ENCODE data around the gene ADRB2.
A peak's percentile ranks its signal among the peaks of the same experiment; 100 is the strongest.

Gene ADRB2

DNA sequence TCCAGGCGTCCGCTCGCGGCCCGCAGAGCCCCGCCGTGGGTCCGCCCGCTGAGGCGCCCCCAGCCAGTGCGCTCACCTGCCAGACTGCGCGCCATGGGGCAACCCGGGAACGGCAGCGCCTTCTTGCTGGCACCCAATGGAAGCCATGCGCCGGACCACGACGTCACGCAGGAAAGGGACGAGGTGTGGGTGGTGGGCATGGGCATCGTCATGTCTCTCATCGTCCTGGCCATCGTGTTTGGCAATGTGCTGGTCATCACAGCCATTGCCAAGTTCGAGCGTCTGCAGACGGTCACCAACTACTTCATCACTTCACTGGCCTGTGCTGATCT lies 294 bp downstream of the ADRB2 start:
- in situ Hi-C loops (cut with HindIII; ENCODE audit: low pct_unique_long_range_greater_than_20kb, low sequenced_read_pairs), result no loop called here
- DNase-seq (ENCODE audit: low read depth in 1 of 2, low spot score in 1 of 2), result no peak
- no peak for TF ChIP-seq JUND (IDR thresholded peaks at IDR 0.05; ENCODE audit: low read depth)

DNA sequence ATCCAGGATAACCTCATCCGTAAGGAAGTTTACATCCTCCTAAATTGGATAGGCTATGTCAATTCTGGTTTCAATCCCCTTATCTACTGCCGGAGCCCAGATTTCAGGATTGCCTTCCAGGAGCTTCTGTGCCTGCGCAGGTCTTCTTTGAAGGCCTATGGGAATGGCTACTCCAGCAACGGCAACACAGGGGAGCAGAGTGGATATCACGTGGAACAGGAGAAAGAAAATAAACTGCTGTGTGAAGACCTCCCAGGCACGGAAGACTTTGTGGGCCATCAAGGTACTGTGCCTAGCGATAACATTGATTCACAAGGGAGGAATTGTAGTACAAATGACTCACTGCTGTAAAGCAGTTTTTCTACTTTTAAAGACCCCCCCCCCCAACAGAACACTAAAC lies 1.3 kb downstream of the ADRB2 start:
- in situ Hi-C loops (cut with HindIII; ENCODE audit: low pct_unique_long_range_greater_than_20kb, low sequenced_read_pairs), result no loop called here
- TF ChIP-seq JUND (IDR thresholded peaks at IDR 0.05; ENCODE audit: low read depth), result no peak

DNA sequence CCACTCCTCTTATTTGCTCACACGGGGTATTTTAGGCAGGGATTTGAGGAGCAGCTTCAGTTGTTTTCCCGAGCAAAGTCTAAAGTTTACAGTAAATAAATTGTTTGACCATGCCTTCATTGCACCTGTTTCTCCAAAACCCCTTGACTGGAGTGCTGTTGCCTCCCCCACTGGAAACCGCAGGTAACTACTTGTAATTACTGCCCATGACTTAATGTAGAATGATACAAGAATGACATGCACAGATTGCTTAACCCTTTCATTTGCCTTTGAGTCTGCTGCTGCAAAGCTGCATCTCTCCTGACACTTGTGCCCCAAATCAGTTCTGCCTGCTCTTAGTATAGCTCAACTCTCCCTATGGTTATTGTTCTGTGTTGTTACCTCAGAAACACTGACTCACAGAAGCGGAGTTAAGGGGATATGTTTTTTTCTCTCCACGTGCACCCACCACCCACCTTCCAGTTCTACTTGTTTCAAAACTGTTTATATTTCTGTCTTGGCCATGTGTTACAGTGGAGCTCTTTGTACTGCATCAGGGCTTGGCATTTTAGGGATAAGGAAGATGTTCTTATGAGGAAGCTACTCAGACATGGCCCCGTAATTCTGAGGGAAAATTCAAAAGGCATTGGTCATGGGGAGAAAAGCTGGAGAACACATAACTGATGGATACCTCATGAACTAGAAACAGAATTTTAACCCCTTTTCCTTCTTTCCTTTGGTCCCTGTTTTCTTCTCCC lies 2.3 kb downstream of the ADRB2 start:
- TF ChIP-seq JUND (IDR thresholded peaks at IDR 0.05; ENCODE audit: low read depth), result no peak
- DNase-seq (ENCODE audit: low read depth in 1 of 2, low spot score in 1 of 2), result no peak
- in situ Hi-C loops (cut with HindIII; ENCODE audit: low pct_unique_long_range_greater_than_20kb, low sequenced_read_pairs), result no loop called here

More for the DNA sequence above, 1.3 kb downstream of the ADRB2 start:
- no peak for DNase-seq (ENCODE audit: low read depth in 1 of 2, low spot score in 1 of 2)

DNA sequence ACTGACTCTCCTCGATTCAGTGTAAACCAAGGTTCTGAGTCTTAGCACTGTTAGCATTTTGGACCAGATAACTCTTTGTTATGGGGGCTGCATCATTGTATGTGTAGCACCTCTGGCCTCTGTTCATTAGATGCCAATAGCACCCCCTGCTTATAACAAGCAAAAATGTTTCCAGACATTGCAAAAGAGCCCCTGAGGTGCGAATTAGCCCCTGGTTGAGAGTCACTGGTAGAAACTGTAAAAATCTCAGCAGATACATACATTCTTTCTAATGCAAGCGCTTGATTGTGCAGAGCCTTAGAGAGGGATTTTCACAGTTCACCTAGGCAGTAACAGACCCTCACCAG lies 2.8 kb downstream of the ADRB2 start:
- no peak for TF ChIP-seq JUND (IDR thresholded peaks at IDR 0.05; ENCODE audit: low read depth)
- in situ Hi-C loops (cut with HindIII; ENCODE audit: low pct_unique_long_range_greater_than_20kb, low sequenced_read_pairs), result no loop called here
- DNase-seq (ENCODE audit: low read depth in 1 of 2, low spot score in 1 of 2), result no peak

DNA sequence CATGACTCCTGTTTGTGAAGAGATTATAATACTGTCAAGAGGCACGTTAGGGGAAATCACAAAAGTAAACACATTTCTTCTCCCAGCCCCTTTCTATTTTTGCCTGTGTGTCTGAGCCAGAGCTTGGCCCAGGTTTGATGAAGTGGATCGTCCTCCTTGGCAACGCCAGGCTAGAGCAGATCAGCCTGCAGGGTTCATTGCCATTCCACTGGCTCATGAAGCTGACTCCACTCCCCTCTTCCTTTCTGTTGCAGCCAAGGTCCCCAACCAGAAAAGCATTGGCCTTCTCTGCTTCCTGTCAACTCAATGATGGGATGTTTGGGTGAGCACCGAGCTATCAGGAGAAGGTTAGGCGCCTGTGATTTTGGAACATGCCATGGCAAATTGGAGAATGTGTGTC lies 3.3 kb downstream of the ADRB2 start:
- in situ Hi-C loops (cut with HindIII; ENCODE audit: low pct_unique_long_range_greater_than_20kb, low sequenced_read_pairs), result no loop called here
- no peak for DNase-seq (ENCODE audit: low read depth in 1 of 2, low spot score in 1 of 2)
- no peak for TF ChIP-seq JUND (IDR thresholded peaks at IDR 0.05; ENCODE audit: low read depth)

DNA sequence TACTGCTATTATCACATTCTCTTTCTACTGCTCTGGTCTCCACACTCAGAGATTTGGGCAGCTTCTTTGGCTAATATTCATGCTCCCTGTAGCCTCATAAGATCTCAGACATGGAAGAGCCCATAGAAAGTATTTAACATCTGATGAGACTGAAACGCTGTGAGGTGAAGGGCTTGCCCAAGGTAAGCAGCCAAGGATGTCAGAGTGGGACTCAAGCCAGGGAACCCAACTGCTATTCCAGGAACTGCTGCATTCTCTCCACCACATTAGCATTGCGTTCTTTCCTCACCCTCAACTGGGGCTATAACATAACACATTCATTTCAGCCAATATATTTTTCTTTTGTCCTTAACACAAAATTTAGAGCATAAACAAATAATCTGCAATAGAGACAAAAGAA lies 3.8 kb downstream of the ADRB2 start:
- DNase-seq (ENCODE audit: low read depth in 1 of 2, low spot score in 1 of 2), result no peak
- in situ Hi-C loops (cut with HindIII; ENCODE audit: low pct_unique_long_range_greater_than_20kb, low sequenced_read_pairs), result no loop called here
- no peak for TF ChIP-seq JUND (IDR thresholded peaks at IDR 0.05; ENCODE audit: low read depth)

DNA sequence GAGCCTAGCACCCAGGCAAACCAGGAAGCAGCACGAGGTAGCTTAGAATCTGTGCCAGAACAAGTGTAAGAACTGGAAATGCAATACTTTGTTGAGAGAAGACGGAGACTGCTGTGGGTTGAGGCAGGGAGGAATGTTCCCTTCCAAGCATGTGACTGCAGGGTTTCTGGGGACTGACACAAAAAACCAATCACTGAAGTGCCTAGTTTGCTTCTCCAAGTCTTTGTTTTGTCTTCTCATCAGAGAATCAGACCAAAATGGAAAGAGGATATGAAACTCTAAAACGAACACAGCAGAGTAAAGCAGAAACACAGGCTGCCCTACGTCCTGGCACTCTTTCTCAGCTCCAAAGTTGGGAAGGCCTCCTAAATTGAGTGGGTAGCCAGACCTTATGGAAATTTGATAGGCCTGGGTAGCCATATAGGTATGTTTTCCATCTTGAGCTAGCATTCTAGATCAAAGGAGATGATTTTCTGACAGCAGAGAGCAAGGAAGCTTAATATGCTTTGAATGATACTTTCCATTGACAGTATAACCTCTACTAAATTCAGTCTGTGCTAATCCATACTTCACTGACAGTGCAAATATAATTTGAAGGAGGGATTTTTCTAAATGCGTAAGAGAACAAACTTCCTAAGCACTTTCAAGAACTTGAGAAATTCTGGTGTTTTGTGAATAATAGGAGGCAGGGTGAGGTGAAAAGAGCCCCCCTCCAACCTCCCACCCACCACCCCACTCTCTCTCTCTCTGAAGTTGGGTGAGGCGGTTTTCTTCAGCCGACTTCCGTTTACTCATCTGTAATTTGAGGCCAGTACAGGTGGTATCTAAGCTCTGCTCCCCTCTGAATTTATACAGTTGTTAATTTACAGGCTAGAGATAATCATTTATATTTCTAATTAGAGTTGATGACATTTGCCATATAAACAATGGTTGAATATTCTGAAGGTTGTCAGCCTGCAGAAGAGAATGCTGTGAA lies 5.5 kb downstream of the ADRB2 start:
- TF ChIP-seq JUND (IDR thresholded peaks at IDR 0.05; ENCODE audit: low read depth), result no peak
- in situ Hi-C loops (cut with HindIII; ENCODE audit: low pct_unique_long_range_greater_than_20kb, low sequenced_read_pairs), result no loop called here

DNA sequence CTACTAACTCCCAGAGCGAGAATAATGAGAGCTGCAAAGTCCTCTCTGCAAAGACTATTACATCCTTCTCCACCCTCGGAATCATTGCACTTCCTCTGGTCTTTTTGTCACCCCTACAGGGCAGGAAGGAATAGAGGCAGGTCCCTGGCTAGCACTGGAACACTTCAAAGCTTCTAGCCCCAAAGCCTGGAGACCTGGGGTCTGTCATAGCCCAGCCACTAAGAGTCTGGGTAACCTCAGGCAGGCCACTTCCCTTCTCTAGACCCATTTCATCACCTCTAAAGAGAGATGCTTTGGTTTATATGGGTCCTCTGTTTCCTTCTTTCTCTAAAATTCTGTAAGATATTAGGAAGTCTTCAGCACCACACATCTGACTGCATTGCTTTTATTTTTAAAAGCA lies 6.7 kb downstream of the ADRB2 start:
- DNase-seq (ENCODE audit: low read depth in 1 of 2, low spot score in 1 of 2), result no peak
- in situ Hi-C loops (cut with HindIII; ENCODE audit: low pct_unique_long_range_greater_than_20kb, low sequenced_read_pairs), result no loop called here
- TF ChIP-seq JUND (IDR thresholded peaks at IDR 0.05; ENCODE audit: low read depth), result no peak

More for the DNA sequence above, 5.5 kb downstream of the ADRB2 start:
- DNase-seq (ENCODE audit: low read depth in 1 of 2, low spot score in 1 of 2), result peak in 1 of 2 experiments; percentile 75

DNA sequence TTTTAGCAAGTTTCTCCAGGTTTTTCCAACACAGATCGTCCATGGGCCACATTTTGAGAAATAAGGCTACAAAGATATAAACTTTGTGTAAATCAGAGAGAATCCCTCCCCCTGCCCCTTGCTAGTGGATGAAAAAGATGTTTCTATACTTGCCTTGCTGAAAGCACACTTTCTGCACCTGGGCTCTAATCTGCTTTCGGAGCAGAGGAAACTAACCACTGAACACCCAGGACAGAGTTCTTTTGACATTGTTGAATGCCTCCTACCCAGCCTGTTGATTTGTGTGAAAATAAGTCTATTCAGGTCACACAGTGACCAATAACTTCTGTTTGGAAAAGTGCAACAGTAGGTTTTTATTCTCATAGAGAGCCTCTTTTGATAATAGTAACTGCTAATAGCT lies 7.5 kb downstream of the ADRB2 start:
- in situ Hi-C loops (cut with HindIII; ENCODE audit: low pct_unique_long_range_greater_than_20kb, low sequenced_read_pairs), result no loop called here
- TF ChIP-seq JUND (IDR thresholded peaks at IDR 0.05; ENCODE audit: low read depth), result no peak
- no peak for DNase-seq (ENCODE audit: low read depth in 1 of 2, low spot score in 1 of 2)

DNA sequence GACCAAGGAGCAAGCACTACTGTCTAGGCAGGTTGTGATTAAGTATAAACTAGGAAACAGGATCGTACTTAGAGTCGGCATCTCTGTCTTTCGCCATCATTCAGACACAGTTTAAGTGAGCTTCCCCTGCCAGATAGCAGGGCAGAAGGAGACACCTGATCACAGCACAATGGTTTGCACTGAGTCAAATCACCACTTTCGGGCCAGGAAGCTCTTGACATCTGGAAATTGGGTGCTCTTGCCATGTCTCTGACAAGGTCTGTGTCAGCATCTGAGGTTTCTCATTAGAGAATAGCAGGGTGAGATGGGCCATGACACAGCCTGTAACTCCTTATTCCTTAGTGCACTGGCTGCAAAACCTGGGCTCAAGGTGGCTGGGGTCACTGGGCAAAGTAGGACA lies 8.3 kb downstream of the ADRB2 start:
- in situ Hi-C loops (cut with HindIII; ENCODE audit: low pct_unique_long_range_greater_than_20kb, low sequenced_read_pairs), result no loop called here
- TF ChIP-seq JUND (IDR thresholded peaks at IDR 0.05; ENCODE audit: low read depth), result no peak
- DNase-seq (ENCODE audit: low read depth in 1 of 2, low spot score in 1 of 2), result no peak

DNA sequence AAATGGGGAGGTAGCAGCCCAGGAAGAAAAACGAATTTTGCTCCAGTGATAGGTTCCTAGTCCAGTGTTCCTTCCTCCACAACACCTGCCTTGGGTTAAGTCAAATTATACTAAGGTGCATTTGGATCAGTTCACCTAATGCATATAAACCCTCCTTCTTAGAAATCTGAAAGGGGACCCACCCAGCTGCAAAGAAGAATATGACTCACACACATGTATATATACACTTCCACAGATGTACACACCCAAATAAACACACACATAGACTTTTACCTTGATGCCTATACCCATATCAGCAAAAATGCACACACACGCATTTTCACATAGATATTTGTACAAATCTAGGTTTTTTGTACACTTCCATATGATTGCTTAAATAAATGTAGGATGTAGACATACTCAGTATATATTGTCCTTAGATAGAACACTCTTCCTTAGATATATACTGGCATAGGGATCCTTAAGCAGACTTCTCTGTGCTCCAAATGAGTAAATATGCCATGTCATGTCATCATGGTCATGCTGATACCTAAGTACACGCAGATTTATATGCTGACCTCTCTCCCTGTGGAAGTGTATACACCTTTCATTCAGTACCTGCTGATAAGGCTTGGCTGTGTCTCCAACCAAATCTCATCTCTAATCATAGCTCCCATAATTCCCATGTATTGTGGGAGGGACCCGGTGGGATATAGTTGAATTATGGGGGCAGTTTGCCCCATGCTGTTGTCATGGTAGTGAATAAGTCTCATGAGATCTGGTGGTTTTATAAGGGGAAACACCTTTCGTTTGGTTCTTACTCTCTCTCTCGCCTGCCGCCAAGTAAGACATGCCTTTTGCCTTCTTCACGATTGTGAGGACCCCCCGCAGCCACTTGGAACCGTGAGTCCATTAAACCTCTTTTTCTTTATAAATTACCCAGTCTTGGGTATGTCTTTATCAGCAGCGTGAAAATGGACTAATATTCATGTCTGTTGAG lies 10.2 kb downstream of the ADRB2 start:
- TF ChIP-seq JUND (IDR thresholded peaks at IDR 0.05; ENCODE audit: low read depth), result no peak
- DNase-seq (ENCODE audit: low read depth in 1 of 2, low spot score in 1 of 2), result no peak
- in situ Hi-C loops (cut with HindIII; ENCODE audit: low pct_unique_long_range_greater_than_20kb, low sequenced_read_pairs), result no loop called here

DNA sequence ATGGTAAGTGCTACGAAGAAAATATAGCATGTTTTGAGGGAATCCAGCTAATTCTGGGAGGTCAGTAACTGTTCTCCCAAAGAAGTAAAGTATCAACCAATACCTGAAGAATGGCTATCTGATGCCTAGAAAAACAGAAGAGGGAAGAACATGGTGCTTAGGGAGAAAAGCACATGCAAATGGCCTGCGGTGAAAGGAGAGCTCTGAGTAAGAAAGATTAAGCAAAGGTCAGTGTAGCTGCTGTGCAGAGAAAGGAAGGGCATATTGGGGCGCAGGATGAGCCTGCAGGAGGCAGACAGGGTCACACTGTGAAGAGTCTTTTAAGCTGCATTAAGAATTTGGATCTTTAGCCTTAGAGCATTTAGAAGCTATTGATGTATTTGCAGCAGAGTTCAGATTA lies 11.0 kb downstream of the ADRB2 start:
- no peak for DNase-seq (ENCODE audit: low read depth in 1 of 2, low spot score in 1 of 2)
- TF ChIP-seq JUND (IDR thresholded peaks at IDR 0.05; ENCODE audit: low read depth), result no peak
- in situ Hi-C loops (cut with HindIII; ENCODE audit: low pct_unique_long_range_greater_than_20kb, low sequenced_read_pairs), result no loop called here
